ENCODE results near the gene CAPN2. TPM values are rescaled to one million over a fixed set of nuclear protein-coding genes. Genes with fewer than 3 reads are reported as not detected.
"Not testable (repeated sequence)": the region's sequence is repeated elsewhere in the genome, so short reads cannot be mapped to it uniquely, and the experiment has no call there.

Gene CAPN2
- total and polyA plus RNA-seq, 10 donors: 20.5 to 106 (median 82.0) TPM

GRCh38 chr1:223731133-223731770, 18.9 kb downstream of the CAPN2 start:
- peaks cover 0 to 32% (median 0%) of the 10 kb centered on the region in 6 donors for H3K36me3 ChIP-seq
- DNase-seq: no peak
- H3K4me1 ChIP-seq: peaks cover 20 to 72% (median 52%) of the 10 kb centered on the region in 6 donors
- H3K9me3 ChIP-seq: no peaks in the 10 kb centered on the region
- WGBS, 5 donors: 68 to 82% (median 73%) methylated on average over 11 to 13 of the region's 13 CpGs
- H3K27me3 ChIP-seq (replicated peaks in 1 of 7): no peaks in the 10 kb centered on the region
- TF ChIP-seq, protein P1, sequence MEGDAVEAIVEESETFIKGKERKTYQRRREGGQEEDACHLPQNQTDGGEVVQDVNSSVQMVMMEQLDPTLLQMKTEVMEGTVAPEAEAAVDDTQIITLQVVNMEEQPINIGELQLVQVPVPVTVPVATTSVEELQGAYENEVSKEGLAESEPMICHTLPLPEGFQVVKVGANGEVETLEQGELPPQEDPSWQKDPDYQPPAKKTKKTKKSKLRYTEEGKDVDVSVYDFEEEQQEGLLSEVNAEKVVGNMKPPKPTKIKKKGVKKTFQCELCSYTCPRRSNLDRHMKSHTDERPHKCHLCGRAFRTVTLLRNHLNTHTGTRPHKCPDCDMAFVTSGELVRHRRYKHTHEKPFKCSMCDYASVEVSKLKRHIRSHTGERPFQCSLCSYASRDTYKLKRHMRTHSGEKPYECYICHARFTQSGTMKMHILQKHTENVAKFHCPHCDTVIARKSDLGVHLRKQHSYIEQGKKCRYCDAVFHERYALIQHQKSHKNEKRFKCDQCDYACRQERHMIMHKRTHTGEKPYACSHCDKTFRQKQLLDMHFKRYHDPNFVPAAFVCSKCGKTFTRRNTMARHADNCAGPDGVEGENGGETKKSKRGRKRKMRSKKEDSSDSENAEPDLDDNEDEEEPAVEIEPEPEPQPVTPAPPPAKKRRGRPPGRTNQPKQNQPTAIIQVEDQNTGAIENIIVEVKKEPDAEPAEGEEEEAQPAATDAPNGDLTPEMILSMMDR (IDR thresholded peaks at IDR 0.05 in 8 of 11, conservative IDR thresholded peaks at IDR 0.05 in 3 of 11): no peak
- TF ChIP-seq POLR2A (IDR thresholded peaks at IDR 0.05): no peak
- TF ChIP-seq POLR2AphosphoS5 (IDR thresholded peaks at IDR 0.05): peak in 1 of 3 donors; percentile 27
- intact Hi-C loops (cut with DNase I; ENCODE audit: low total_unique reads): no loop called here
- peak overlapping the region in 3 of 8 donors; percentile 25 to 55 (median 51) for H3K27ac ChIP-seq
- no peak overlapping the region for H3K4me3 ChIP-seq

GRCh38 chr1:223732993-223733798, 20.9 kb downstream of the CAPN2 start:
- no peak for DNase-seq
- Histone ChIP-seq H3K27me3 (replicated peaks in 1 of 7) (no peaks in the 10 kb centered on the region), H3K4me3 (no peak overlapping the region), H3K9me3 (no peaks in the 10 kb centered on the region), H3K36me3 (peaks cover 0 to 25% (median 0%) of the 10 kb centered on the region in 6 donors), H3K27ac (peak overlapping the region in 4 of 8 donors; percentile 26 to 57 (median 42)), H3K4me1 (peaks cover 9 to 54% (median 36%) of the 10 kb centered on the region in 6 donors)
- intact Hi-C loops (cut with DNase I; ENCODE audit: low total_unique reads): no loop called here
- 67 to 79% (median 79%) methylated on average over 6 of the region's 6 CpGs for WGBS, 5 donors
- TF ChIP-seq POLR2AphosphoS5 (IDR thresholded peaks at IDR 0.05) (no peak), POLR2A (IDR thresholded peaks at IDR 0.05) (no peak)
- TF ChIP-seq, protein P1 (IDR thresholded peaks at IDR 0.05 in 8 of 11, conservative IDR thresholded peaks at IDR 0.05 in 3 of 11): no peak

DNA sequence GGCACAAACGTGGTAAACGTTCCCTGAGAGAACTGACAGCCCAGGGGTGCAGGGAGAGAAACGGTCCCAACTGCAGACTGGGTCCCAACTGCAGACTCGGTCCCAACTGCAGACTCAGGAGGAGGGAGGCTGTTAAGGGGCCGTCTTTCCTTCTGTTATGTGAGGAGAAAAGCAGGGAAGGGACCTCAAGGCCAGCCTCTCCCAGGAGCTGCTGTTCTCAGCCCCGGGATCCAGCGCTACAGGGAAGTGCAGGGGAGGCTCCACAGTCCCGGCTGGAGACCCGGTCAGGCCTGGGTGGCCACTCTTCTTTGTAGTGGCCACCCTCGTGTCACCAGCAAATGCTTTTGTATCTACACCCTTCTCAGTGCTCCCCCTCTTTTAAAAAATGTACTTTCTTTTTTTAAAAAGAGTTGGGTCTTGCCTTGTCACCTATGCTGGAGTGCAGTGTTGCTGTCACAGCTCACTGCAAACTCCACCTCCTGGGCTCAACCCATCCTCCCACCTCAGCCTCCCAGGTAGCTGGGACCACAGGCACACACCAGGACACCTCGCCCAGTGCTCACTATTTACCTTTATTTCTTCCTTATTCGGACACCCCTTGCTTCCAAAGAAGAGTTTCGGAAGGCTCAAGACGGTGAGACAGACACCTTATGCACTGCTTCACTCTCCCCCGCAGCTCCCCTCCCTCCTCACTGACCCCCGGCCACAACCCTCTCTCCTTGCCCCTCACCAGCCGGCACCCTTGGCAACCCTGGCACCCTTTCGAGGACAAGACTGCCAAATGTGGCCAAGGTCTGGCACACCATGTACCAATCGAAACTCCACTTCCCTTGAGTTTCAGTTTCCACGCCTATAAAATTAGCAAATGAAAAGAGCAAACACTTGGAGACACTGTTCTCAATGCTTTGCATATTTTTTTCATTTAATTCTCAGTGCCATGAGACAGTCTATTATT, 21.8 kb downstream of the CAPN2 start:
- Histone ChIP-seq H3K27ac (peak overlapping the region in 4 of 8 donors; percentile 26 to 57 (median 42)), H3K4me1 (peaks cover 9 to 52% (median 36%) of the 10 kb centered on the region in 6 donors), H3K27me3 (replicated peaks in 1 of 7) (no peaks in the 10 kb centered on the region), H3K4me3 (no peak overlapping the region), H3K9me3 (no peaks in the 10 kb centered on the region), H3K36me3 (peaks cover 0 to 27% (median 0%) of the 10 kb centered on the region in 6 donors)
- intact Hi-C loops (cut with DNase I; ENCODE audit: low total_unique reads): no loop called here
- WGBS, 5 donors: 72 to 90% (median 76%) methylated on average over 20 of the region's 20 CpGs
- TF ChIP-seq, protein P1 (IDR thresholded peaks at IDR 0.05 in 8 of 11, conservative IDR thresholded peaks at IDR 0.05 in 3 of 11): no peak
- no peak for TF ChIP-seq POLR2A (IDR thresholded peaks at IDR 0.05)
- TF ChIP-seq POLR2AphosphoS5 (IDR thresholded peaks at IDR 0.05): no peak
- DNase-seq: no peak

DNA sequence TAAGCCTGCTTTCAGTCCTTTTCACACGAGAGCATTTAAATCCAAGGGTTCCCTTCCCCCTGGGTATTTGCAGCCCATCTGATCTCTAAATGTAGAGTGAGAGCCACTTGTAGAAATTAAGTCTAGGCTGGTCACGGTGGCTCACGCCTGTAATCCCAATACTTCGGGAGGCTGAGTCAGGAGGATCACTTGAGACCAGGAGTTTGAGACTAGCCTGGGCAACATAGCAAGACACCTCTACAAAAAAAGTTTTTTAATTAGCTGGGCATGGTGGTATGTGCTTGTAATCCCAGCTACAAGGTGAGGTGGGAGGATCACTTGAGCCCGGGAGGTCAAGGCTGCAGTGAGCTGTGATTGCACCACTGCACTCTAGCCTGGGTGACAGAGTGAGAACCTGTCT, 24.3 kb downstream of the CAPN2 start:
- H3K27me3 ChIP-seq (replicated peaks in 1 of 7); DNase-seq; H3K9me3 ChIP-seq; H3K27ac ChIP-seq; intact Hi-C loops (cut with DNase I; ENCODE audit: low total_unique reads); H3K4me3 ChIP-seq: not testable (repeated sequence)
- 93 to 98% (median 96%) methylated on average over 5 of the region's 5 CpGs for WGBS, 5 donors
- Histone ChIP-seq H3K4me1 (peaks cover 9 to 47% (median 24%) of the 10 kb centered on the region in 6 donors), H3K36me3 (peaks cover 0 to 35% (median 0%) of the 10 kb centered on the region in 6 donors)

Measured in spleen (tissue), 11 donors.